ENCODE data around the gene SGSM1. TPM values are rescaled to one million over a fixed set of nuclear protein-coding genes. Genes with fewer than 3 reads are reported as not detected.
"Not testable (repeated sequence)": the region's sequence is repeated elsewhere in the genome, so short reads cannot be mapped to it uniquely, and the experiment has no call there.

The SGSM1 gene
- total RNA-seq, 2 donors from 2014 or later: 13.9 to 14.9 TPM

DNA sequence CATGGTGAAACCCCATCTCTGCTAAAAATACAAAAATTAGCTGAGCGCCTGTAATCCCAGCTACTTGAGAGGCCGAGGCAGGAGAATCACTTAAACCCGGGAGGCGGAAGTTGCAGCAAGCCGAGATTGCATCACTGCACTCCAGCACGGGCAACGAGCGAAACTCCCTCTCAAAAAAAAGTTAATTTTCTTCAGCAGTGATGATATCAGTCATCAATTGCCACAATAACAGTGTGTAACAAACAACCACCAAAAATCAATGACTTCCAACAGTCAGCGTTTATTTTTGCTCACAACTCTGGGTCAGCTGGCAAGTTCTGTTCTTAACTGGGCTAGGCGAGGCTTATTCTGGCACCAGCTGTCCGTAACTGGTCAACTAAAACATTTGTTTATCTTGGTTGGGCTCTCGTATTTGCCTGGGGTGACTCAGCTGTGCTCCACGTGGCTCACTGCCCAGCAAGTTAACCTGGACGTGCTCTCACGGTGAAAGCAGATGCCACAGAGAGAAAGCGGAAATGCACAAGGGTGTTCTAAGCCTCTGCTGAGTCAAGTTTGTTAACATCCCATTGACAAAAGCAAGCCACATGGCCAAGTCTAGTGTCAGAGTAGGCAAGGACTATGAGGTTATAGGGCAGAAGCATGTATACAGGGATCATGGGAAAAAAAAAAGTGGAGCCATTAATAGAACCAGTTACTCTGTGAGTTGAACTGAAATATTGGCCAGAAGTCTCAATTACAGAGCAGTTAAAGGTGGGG is 88.4 kb downstream of the SGSM1 start:
- H3K27me3 ChIP-seq: no peaks in the 10 kb centered on the region
- no peaks in the 10 kb centered on the region for H3K9me3 ChIP-seq
- H3K4me1 ChIP-seq: peaks cover 0 to 20% of the 10 kb centered on the region in 2 donors
- peaks cover 8% of the 10 kb centered on the region for H3K36me3 ChIP-seq
- H3K4me3 ChIP-seq: peak overlapping the region in 1 of 2 donors; percentile 15
- DNase-seq (ENCODE audit: low spot score): peak; percentile 94
- TF ChIP-seq CTCF (IDR thresholded peaks at IDR 0.05): no peak
- H3K27ac ChIP-seq: peak overlapping the region; percentile 84 to 89

DNA sequence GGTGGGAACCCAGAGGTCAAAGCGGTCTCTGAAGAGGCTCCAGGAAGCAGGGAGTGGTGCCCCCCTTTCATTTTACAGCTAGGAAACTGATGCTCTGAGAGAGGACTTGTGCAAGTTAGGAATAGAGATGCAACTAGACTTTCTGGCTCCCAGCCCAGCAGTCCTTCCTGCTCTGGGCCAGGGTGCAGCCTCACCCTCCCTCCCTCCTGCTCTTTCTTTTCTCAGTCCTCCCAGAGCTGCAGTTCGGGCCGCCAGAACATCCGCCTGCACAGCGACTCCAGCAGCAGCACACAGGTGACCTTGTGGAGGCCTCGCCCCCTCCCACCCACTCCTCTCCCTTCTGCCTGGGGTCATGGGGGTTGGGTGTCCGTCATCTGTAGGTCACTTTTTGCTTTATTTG is 89.0 kb downstream of the SGSM1 start:
- Histone ChIP-seq H3K4me1 (peaks cover 0 to 20% of the 10 kb centered on the region in 2 donors), H3K9me3 (no peaks in the 10 kb centered on the region), H3K4me3 (peak overlapping the region in 1 of 2 donors; percentile 15), H3K27ac (peak overlapping the region; percentile 84 to 89), H3K36me3 (peaks cover 8% of the 10 kb centered on the region), H3K27me3 (no peaks in the 10 kb centered on the region)
- DNase-seq (ENCODE audit: low spot score): peak; percentile 87
- no peak for TF ChIP-seq CTCF (IDR thresholded peaks at IDR 0.05)

- Histone ChIP-seq H3K9me3 (peaks cover 0 to 15% of the 10 kb centered on the region in 2 donors), H3K27ac (no peak overlapping the region), H3K27me3 (no peaks in the 10 kb centered on the region), H3K4me1 (no peaks in the 10 kb centered on the region), H3K4me3 (no peak overlapping the region), H3K36me3 (peaks cover 26% of the 10 kb centered on the region)
- no peak for TF ChIP-seq CTCF (IDR thresholded peaks at IDR 0.05)
- no peak for DNase-seq (ENCODE audit: low spot score)
Measured at GRCh38 chr22:24901448-24901847, 95.4 kb downstream of the SGSM1 start.

- TF ChIP-seq CTCF (IDR thresholded peaks at IDR 0.05): no peak
- H3K36me3 ChIP-seq: peaks cover 24% of the 10 kb centered on the region
- no peak overlapping the region for H3K27ac ChIP-seq
- no peaks in the 10 kb centered on the region for H3K27me3 ChIP-seq
- no peak for DNase-seq (ENCODE audit: low spot score)
- peaks cover 0 to 15% of the 10 kb centered on the region in 2 donors for H3K9me3 ChIP-seq
- no peaks in the 10 kb centered on the region for H3K4me1 ChIP-seq
- H3K4me3 ChIP-seq: no peak overlapping the region
Measured at GRCh38 chr22:24905909-24906308, 99.9 kb downstream of the SGSM1 start.

DNA sequence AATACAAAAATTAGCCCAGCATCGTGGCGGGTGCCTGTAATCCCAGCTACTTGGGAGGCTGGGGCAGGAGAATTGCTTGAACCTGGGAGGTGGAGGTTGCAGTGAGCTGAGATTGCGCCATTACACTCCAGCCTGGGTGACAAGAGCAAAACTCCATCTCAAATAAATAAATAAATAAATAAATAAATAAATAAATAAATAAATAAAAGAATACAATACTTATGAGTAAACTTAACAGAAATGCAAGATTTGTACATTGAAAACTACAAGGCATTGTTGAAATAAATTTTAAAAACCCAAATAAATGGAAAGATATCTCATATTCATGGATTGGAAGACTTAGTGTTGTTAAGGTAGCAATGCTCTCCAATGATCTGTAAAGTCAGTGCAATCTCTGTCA is 101.1 kb downstream of the SGSM1 start:
- H3K9me3 ChIP-seq: peaks cover 0 to 15% of the 10 kb centered on the region in 2 donors
- peaks cover 24% of the 10 kb centered on the region for H3K36me3 ChIP-seq
- not testable (repeated sequence) for H3K4me1 ChIP-seq; H3K27me3 ChIP-seq; H3K27ac ChIP-seq; DNase-seq (ENCODE audit: low spot score); H3K4me3 ChIP-seq

DNA sequence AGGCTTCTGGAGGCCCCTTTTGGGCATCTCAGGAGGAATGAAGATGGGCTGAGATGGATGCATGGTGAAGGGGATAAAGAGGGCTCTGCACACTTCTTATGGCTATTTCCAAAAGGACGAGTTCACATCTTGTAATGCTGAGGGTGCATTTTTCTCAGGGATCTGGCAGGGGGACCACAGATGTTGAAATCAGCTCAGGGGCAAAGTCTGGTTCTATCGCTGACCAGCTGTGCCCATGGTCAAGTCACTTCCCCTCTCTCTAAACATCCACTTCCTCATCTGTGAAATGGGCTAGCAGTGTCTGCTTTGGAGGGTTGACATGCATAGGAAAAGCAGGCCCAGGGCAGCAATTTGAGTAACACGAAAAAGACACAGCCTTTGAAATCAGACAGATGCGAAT is 114.0 kb downstream of the SGSM1 start:
- no peak for DNase-seq (ENCODE audit: low spot score)
- peaks cover 29% of the 10 kb centered on the region for H3K36me3 ChIP-seq

More for the DNA sequence above, 114.0 kb downstream of the SGSM1 start:
- Histone ChIP-seq H3K27me3 (no peaks in the 10 kb centered on the region), H3K9me3 (no peaks in the 10 kb centered on the region), H3K4me1 (no peaks in the 10 kb centered on the region), H3K27ac (no peak overlapping the region), H3K4me3 (no peak overlapping the region)
- TF ChIP-seq CTCF (IDR thresholded peaks at IDR 0.05): no peak
